Skin epidermis (tissue), 12 donors: ENCODE data around the gene RUNX2.
A peak's percentile ranks its signal among the peaks of the same experiment; 100 is the strongest.

Experiments used
- H3K27ac ChIP-seq, 21 experiments: fragments of 200-600 bp; sonication (generic) in 11 of 21; one replicate each; pipeline ENCODE4 v1.5.0; 2020; ENCODE audit warnings: mild to moderate bottlenecking in 3 of 21, inconsistent platforms in 2 of 21, moderate library complexity in 2 of 21
- H3K4me3 ChIP-seq, 7 experiments: fragments of 200-600 bp; sonication (generic) in 2 of 7; one replicate each; pipeline ENCODE4 v1.5.0; 2020; ENCODE audit warnings: inconsistent platforms in 2 of 7, mild to moderate bottlenecking in 2 of 7, moderate library complexity in 1 of 7

Gene RUNX2

DNA sequence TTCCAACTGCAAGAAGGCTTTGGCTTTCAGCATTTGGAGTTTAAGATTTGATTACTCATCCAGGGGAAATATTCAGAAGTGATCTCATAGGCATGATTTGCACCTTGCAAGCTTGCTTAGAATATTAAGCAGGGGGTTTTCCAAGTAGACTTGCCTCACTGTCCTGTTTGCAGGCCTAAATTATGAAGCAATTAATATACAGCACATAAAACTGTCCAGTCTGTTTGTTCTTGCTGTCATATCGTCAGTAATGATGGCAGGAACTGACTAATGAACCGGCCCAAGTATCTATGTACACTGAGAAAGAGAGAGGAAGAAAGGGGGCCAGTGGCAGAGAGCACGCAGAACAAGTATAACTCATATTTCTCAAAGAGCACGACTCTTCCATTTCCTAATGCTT, 262.1 kb downstream of the RUNX2 start:
- no peak overlapping the region for H3K4me3 ChIP-seq
- peak overlapping the region in 17 of 21 experiments; percentile 13 to 82 (median 65) for H3K27ac ChIP-seq

DNA sequence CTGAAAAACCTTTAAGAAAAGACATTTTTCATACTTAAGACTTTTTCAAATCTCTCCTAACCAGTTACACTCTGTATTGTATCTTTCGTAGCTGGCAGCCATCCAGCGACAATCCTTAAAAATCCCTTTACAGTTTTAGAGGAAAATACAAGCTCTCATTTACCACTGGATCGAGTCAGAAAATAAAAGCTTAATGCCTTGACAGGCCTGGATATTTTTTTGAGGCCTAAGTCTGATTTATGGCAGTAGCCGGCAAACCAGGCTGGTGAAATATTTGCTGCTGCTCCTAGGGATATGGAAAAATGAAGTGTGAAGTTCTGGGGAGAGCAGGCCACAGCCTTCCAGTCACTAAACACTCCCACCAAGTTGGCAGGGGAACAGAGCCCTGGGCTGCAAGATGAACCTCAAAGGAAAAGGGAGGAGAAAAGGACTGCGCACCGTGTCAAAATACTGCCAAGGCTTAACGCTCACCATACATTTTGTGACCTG, 262.6 kb downstream of the RUNX2 start:
- Histone ChIP-seq H3K27ac (peak overlapping the region in 18 of 21 experiments; percentile 2 to 82 (median 64)), H3K4me3 (no peak overlapping the region)

DNA sequence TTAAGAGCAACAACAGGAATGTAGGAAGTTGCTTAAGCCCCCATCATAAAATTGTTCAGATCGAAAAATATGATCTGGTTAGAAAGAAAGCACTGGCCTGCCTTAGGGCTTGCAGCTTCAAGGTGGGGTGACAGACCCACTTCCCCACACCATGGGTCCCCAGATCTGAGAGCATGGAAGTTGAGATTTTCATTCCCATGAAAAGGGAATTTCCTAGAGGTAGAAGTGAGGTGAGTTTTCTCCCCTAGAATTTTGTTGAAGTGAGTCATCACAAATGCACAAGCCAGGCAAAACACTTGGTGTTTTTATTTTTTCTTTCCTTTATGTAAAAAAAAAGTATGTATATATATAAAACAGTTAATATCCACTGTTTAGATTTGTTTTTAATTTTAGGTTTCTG, 263.2 kb downstream of the RUNX2 start:
- Histone ChIP-seq H3K27ac (peak overlapping the region in 15 of 21 experiments; percentile 2 to 82 (median 65)), H3K4me3 (no peak overlapping the region)

DNA sequence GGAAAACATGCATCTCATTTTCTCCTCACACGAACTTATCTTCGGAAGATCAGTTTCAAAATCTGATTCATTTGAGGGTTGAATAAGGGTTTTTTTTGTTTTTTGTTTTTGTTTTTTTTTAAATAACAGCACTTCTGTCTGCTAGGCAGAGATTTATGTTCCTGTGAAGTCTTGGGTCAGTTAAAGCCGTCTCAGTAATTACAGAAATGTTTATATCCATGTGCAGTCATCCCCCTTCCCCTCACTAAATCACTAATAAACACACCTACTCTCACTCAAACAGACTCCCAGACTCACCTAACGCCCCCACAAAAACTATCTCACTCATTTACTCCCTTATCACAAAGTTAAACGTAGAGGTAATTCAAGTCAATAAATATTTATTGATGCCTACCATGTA, 263.8 kb downstream of the RUNX2 start:
- H3K27ac ChIP-seq, result peak overlapping the region in 3 of 21 experiments; percentile 6 to 68 (median 64)
- no peak overlapping the region for H3K4me3 ChIP-seq

DNA sequence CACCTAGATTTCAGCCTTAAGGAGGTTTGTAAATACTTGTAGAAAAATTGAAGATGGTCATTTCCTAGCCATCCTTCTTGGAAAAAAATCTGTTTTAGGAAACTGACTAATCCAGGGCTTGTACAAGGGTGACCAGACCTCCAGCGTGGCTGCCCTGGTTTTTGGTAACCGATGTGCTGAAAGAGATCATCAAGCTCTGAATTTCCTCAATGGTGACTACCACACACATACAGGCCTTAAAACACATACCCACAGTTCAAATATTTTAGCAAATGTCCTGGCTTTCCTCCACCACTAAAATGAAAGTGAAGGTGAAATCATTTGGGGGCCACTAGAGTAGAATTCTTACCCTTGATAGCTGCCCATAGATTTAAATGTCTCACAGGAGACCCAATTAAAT, 264.9 kb downstream of the RUNX2 start:
- Histone ChIP-seq H3K27ac (no peak overlapping the region), H3K4me3 (no peak overlapping the region)

DNA sequence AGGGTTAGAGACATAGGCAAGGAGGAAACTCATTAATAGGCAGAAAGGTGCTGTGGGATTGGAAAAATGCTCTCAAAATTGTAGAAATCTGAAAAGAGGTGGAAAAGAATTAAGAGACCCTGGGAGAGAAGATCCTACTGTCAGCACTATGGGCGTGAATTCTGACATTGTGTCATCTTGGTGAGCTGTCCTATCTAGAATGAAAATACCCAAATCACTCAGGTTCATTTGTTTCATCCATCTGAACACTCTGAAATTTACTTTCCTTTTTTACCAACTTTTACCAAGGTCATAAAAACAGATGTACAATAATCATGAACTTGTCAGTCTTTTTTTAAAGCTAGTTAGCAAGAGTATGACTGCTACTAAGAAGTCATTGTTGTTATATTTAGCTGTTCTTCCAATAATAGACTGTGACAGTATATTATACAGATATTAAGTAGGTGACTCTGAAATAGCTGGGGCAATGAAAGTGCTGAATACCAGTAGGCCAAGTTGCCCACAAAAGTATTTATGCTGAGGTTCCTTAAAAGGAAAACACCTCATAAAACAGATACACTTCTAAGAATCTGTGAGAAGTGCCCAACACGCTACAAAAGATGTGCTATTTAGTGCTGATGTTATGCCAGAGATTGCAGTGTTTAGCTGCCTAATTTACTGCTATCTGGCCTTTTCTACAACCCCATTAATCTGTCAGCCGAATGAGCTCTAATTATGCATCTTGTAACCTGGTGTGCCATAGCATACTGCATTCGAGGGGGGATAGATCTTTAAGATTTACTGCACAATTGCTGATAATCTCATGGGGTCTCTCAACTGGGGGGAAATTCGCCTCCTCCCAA, 267.1 kb downstream of the RUNX2 start:
- Histone ChIP-seq H3K27ac (no peak overlapping the region), H3K4me3 (no peak overlapping the region)

DNA sequence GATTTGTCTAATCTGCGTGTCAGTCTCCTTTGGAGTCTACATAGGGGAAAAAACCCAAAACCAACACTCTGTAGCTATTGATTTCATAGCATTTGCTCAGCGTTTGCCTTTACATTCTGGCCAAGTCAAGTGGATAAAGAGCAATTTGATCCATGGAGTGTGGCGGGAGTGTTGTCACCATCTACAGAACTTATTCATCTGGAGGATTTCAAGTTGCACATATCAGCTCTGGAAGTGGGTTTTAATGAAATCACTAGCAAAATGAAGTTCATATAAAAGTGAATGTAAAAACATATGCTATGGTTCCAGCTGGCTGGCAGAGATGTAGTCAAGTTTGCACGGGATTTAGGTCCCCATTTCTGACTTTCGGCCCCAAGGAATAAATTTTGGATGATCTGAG, 269.3 kb downstream of the RUNX2 start:
- Histone ChIP-seq H3K4me3 (no peak overlapping the region), H3K27ac (no peak overlapping the region)

DNA sequence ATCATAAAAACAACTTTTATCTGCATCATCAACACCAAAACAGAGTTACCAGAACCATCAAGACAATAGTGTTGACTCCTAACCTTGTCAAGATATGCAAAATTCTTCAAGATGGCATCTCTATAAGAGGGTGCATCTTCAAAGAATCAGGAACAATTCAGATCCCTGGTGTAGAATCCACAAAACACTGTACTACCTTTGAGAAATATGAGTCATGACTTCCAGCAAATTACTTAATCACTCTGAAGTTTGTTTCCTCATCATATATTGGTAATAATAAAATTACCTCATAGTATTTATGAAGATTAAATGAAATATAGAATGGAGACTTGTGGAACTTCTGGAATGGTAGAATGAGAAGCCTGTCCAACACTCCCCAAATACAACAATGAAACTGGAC, 270.9 kb downstream of the RUNX2 start:
- Histone ChIP-seq H3K4me3 (no peak overlapping the region), H3K27ac (no peak overlapping the region)

DNA sequence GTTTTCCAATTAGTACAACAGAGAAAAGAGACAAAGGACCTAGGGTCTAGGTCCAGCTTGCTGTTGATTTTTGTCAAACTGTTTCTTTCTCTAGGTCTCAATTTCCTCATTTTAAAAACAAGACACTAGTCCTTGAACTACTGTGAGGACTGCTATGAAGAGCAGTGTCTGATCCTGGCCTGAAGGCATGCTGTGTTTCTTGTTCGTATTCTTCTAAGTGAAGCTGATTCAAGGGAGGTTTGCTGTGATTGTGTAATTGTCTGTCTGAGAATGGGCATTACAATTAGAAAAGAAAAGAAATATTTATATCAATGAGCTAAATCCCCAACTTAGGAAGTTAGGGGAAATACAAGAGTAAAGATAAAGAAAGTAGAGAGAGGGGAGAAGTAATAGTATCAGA, 277.8 kb downstream of the RUNX2 start:
- Histone ChIP-seq H3K4me3 (no peak overlapping the region), H3K27ac (no peak overlapping the region)

DNA sequence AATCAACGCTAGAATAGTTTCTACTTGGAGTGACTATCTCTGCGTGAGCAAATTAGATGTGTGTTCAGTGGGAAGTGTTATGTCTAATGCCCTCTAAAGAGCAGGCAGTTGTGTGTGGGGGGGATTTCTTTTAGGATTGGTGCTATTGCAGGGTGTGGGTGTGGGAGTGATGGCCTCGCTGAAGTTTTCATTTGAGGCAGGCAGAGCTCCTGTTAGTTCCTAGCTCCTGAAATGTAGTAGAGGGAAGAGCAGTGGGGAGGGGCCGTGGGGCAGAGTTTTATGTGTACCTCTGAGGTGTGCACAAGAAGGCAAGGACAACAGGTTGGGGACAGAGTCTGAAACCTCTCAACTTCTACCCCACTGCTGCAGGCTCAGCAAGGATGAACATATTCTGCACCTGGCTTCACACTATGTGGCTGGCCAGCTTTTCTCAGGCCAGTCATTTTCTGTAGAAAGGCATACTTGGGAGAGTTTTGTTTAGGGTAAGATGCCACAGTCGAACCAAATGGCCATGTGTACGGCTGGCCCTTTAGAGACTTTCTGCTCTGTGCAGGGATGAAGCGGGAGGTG, 278.8 kb downstream of the RUNX2 start:
- Histone ChIP-seq H3K4me3 (no peak overlapping the region), H3K27ac (peak overlapping the region in 17 of 21 experiments; percentile 4 to 75 (median 48))

DNA sequence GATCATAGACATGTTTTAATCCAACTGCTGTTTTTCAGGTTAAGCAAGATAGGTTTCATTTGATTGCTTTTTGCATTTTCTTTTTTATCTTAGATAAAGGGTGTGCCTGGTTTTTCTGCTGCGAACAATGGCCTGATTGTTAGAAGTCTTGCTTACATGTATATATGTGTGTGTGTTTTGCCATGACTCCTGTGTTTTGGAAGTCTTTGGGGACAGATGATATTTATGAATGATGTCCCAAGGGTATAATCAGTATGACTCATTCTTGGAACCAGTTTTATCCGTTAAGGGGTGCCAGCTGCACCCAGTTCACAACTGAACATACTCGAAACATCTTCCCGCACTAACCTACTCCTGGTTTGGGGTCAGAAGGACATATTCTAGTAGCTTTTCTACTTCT, 279.7 kb downstream of the RUNX2 start:
- Histone ChIP-seq H3K4me3 (no peak overlapping the region), H3K27ac (peak overlapping the region in 17 of 21 experiments; percentile 16 to 75 (median 51))

DNA sequence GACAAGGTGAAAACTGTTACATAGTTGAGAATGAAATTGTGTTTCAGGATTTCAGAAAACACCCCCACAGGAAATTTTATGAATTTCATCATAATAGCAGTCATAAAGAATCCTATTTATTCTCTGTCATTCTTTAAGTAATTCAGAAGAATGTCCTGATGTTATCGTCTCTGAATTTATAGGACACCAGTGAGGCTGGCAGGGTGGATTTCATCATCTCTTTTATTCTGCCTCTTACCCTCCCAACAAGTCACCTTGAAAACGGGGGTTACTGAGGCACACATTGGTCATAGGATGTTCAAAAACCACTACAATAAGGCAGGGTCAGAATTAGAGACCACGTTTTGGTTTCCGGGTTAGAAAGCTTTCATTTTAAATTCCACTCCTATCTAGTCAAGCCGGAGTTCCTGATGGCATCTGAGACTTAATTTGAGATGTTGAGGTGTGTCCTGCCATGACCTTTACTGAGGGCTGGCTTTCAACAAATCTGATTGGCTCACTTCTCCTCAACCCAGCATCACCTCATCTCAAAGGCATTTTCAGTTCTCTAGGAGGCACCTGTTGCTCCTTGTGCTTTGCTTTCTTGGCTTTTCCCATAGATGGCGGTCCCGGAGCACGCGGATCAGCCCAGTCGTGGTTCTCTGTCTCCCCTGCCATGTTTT, 280.3 kb downstream of the RUNX2 start:
- H3K4me3 ChIP-seq, result no peak overlapping the region

DNA sequence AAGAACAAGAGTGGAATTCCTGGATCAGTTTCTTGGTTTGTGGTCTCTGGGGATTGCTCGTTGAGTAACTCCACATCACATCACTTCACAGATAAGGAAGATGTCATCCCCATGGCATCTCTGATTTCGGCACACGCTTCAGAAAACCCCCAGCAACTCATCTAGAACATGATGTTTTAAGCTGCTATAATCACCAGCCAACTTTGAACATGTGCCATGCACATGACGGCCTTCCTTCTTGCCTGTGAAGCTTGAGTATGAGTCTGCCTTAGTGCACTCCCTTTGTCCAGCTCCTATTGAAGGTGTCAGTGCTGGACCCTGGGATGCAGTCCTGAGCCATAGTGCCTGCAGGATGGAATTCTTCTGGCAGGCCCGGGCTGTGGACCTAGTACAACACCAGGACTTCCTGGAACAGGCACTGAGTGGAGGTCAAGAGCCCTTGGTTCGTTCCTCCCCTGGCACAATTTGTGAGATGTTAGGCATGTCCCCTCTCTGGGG, 281.1 kb downstream of the RUNX2 start:
- H3K27ac ChIP-seq, result peak overlapping the region in 5 of 21 experiments; percentile 0 to 58 (median 38)

More for the DNA sequence above, 280.3 kb downstream of the RUNX2 start:
- peak overlapping the region in 15 of 21 experiments; percentile 0 to 75 (median 38) for H3K27ac ChIP-seq

DNA sequence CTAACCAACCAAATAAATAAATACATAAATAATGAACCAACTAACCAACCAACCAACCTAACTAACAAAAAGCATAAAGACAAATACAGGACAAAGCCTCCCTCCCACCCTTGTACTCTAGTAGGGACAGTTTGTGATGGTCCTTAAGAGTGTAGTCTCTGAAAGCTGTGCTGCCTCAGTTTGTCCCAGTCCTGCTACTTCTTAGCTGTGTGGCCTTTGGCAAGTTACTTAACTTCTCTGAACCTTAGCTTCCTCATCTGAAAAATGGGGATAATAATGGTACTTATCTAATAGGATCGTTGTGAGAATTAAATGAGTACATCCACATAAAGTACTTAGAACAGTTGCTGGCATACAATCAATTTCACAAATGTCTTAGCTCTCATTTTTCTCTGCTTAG, 282.2 kb downstream of the RUNX2 start:
- Histone ChIP-seq H3K27ac (no peak overlapping the region), H3K4me3 (no peak overlapping the region)

More for the DNA sequence above, 281.1 kb downstream of the RUNX2 start:
- no peak overlapping the region for H3K4me3 ChIP-seq

DNA sequence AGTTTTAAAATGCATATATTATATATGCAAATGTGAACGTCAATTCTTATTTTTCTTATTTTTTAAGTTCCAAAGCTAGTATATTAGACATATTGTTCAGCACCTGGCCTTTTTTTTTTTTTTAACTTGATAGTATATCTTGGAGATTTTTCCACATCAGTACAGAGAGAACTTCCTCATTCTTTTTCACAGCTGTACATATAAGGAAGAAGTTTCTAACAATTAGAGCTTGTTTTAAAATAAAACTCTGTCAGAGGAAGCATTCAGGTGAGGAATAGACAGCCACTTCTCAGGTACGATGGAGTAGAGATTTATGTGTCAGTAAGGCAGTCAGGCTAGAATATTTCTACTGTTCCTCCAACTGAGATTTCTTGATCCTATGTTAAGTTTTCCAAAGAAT, 282.7 kb downstream of the RUNX2 start:
- no peak overlapping the region for H3K27ac ChIP-seq
- no peak overlapping the region for H3K4me3 ChIP-seq

DNA sequence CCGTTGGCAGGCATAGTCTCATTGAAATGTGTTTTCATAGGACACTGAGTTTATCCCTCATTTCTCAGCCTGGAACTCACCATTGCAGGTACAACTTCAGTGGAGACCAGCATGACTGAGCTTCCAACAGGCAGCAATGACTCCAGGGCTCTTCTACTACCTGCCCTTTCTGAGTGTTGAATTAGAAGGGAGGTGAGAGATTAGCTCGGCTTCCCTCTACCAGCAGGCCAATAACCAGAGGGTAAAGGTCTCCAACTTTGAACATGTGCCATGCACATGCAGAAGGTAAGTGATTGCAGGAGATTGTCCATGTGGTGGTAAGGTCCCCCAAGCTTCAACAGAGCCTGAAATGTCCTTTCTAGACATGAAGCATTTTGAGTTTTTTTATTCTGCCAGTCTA, 283.4 kb downstream of the RUNX2 start:
- no peak overlapping the region for H3K4me3 ChIP-seq
- H3K27ac ChIP-seq, result no peak overlapping the region

DNA sequence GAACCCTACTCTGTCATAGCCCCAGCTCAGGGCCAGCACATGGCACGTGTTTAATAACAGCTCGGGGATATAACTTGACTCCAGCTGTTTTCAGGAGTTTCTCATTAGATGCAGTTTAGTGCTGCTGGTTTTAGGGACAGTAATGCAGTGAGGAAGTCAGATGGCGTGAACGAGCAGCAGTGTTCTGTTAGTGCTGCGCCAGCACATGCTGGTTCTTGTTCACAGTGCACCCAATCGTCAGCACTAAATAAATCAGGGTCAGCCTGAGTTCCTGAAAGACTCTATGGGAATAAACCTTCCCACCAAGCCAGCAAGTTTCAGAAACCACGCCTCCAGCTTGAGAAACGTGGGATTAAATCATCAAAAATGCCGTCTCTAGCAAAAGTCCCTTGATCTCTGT, 285.5 kb downstream of the RUNX2 start:
- H3K4me3 ChIP-seq, result no peak overlapping the region
- H3K27ac ChIP-seq, result peak overlapping the region in 6 of 21 experiments; percentile 29 to 61 (median 43)

DNA sequence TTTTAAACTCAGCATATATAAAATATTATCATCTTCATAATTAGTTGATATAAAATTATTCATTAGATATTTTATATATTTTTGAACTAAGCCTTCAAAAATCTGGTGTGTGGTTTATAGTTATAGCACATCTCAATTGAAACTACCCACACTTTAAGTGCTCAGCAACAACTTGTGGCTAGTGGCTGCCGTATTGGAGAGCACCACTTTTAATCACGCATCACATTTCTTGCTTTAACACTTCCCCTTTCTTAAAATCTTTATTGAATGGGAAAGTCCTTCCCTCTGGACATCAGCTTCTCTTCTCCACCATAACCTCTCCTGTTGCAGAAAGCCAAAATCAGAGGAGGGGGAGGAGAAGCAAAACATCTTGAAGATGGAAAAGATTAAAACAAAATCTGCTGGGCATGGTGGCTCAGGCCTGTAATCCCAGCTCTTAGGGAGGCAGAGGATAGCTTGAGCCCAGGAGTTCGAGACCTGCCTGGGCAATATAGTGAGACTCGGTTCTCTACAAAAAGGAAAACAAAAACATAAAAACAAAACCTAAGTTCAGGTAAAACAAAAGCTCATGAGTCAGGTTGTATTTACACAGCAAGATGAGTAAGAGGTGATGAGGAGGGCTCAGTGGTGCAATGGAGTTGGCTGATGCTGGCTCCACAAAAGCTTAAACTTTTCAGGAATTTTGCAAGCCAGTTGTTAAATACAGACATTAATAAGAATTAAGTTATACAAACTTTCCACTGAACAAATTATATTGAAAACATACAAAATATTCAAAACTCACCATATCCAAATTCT, 286.6 kb downstream of the RUNX2 start:
- Histone ChIP-seq H3K4me3 (no peak overlapping the region), H3K27ac (peak overlapping the region in 3 of 21 experiments; percentile 23 to 61 (median 38))

DNA sequence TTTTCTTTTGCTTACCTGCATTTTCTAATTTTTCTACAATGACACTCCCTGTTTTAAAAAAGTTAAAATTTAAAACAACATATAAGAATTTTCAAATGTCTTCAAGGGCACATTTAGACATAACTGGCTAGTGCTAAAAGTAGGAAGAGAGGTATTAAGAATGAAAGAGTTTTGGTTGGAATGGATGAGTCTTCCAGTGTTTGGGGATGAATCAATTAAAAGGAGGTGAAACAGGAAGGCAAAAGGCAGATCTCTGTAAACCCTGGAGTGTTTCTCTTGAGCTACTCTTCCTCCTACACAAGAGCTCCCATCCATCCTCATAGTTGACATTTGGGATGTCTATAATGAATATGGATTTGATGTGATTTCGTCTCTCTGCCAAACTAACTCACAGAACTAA, 288.1 kb downstream of the RUNX2 start:
- Histone ChIP-seq H3K4me3 (no peak overlapping the region), H3K27ac (no peak overlapping the region)
